ENCODE measurements around the gene PKP3.
"Not testable (repeated sequence)": the region's sequence is repeated elsewhere in the genome, so short reads cannot be mapped to it uniquely, and the experiment has no call there.

The PKP3 gene

GRCh38 chr11:363443-363805 lies 30.6 kb upstream of the PKP3 start:
- not testable (repeated sequence) for DNase-seq

- peak; percentile 70 to 73 for DNase-seq
Measured at GRCh38 chr11:363948-364761, 29.9 kb upstream of the PKP3 start.

- DNase-seq, result no peak
Measured at GRCh38 chr11:364991-365725, 28.9 kb upstream of the PKP3 start.

GRCh38 chr11:365831-366230 lies 28.2 kb upstream of the PKP3 start:
- no peak for DNase-seq

- no peak for DNase-seq
Measured at GRCh38 chr11:367956-368413, 26.0 kb upstream of the PKP3 start.

DNA sequence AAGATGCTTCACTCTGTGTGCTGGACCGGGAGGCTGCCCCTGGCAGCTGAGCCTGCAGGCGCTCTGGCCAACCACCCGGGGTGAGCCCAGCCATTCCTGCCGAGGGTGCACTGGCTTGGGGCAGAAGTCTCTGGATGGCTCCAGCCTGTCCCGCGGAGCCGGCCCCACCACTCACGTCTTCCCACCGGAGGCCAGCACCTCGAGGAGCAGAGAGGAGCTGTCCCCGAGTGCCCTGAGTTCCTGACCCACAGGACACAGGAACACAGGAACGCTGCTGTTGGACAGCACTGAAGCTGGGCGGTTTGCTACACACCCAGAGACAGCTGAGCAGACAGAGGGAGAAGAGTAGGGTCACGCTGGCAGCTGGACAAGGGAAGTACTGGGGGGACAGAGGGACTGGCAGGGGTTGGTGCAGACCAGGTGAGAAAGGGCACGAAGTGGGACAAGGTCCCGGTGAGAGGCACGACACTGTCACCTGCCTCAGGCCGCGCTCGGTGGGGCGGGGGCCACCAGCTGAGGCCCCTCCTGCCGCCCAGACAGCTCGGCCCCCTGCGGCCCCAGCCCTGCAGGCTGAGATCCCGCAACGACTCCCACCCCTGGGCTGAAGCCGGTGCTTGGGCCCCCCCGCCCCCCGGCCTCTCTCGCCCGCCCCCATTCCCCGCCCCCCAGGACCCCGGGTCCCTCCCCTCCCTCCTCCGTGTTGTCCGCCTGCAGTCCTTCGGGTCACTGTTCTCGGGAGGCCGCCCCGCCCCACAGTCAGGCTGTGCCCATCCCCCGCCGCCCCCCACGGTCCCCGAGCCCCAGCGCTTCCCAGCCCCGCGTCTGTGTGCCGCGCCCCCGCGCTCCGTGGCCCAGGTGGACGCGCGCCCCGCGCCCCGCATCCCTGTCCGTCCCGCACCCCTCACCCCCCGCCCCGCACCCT lies 25.3 kb upstream of the PKP3 start:
- DNase-seq, result no peak

GRCh38 chr11:369336-370018 lies 24.5 kb upstream of the PKP3 start, which contains the start of gene B4GALNT4:
Gene B4GALNT4 (plus strand): TSS chr11:369499. CDS start chr11:369804, 305 bp downstream.
- DNase-seq, result no peak

GRCh38 chr11:370070-370941 lies 23.7 kb upstream of the PKP3 start:
- no peak for DNase-seq

DNA sequence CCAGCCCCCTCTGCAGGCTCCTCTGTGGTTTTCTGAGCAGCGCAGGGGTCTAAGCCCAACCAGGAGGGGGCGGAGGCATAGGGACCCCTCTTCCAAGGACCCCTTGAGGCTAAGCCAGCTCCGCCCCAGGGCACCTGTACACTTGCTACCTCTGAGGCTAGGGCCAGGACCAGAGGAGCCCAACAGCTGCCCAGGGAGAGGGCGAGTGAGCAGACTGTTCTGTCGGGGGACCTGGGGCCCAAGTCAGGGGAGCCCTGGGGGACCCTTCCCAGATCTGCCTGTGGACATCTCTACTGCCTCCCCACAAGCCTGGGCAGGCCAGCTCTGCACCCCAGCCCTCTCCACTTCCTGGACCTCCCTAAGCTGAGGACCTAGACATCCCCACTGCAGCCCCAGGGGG lies 23.0 kb upstream of the PKP3 start:
- DNase-seq, result no peak

DNA sequence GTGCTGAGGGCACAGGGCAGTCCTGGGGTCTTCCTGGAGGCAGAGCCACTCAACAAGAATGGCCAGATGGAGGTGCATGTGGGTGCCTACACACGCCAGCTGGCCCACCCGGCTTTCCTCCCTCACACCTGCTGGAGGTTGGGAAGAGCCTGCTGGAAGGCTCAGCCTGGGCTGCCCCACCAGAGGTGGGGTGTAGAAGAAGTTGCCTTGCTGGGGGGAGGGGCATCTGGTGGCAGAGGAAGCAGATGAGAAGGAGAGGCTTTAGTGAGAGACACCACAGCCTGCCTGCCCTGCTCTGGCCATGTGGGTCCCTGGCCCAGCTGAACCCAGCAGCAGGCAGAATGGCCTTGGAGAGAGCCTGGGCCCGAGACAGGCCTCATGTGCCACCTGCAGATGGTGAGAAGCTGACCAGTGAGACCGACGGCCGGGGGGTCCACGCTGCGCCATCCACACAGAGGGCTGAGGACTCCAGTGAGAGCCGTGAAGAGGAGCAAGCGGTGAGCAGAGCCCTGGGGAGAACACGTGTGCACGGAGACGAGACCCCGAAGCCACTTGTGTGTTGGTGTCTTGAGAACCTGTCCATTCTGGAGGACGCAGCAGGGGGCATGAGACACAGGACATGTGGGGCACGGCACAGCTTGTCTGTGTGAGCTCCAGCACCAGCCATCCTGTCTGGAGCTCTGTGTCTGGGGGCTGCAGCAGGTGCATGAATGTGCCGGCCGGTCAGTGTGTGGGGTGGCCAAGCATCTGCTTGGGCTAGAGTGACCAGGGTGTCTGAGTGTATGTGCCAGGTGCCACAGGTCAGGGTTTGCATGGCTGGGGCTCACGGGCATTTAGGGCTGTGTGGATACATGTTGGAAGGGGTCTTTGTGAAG lies 22.1 kb upstream of the PKP3 start:
- no peak for DNase-seq

GRCh38 chr11:372809-373715 lies 20.9 kb upstream of the PKP3 start:
- no peak for DNase-seq

- DNase-seq, result no peak
Measured at GRCh38 chr11:373716-374551, 20.1 kb upstream of the PKP3 start.

DNA sequence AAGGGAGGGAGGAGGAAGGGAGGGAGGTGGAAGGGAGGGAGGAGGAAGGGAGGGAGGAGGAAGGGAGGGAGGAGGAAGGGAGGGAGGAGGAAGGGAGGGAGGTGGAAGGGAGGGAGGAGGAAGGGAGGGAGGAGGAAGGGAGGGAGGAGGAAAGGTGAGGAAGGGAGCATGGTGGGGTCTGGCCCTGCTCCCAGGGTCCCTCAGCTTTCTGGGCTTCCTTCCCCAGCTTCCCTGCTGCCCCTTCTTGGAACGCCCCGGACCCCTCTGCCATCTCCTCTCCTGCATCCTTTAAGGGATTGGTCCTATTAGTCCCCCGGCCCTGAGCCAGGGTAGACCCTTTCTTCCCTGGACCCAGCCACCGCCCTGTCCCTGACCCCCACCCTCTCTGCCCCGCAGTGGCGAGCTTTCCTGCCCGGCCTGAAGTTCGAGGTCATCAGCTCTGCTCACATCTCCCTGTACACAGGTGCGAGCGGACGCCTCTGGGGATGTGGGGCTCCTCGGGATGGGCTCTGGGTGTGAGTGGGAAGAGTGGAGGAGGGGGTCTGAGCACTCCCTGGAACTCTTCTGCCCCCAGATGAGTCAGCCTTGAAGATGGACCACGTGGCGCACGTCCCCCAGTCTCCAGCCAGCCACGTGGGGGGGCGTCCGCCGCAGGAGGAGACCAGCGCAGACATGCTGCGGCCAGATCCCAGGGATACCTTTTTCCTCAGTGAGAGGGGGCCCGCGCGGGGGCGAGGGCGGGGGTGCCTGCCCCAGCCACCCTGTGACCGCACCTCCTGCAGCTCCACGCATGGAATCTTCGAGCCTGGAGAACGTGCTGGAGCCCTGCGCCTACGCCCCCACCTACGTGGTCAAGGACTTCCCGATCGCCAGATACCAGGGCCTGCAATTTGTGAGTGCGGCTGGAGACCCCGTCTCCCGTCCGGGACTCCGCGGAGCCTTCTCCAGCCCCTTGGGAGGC lies 18.7 kb upstream of the PKP3 start:
- DNase-seq, result no peak

DNA sequence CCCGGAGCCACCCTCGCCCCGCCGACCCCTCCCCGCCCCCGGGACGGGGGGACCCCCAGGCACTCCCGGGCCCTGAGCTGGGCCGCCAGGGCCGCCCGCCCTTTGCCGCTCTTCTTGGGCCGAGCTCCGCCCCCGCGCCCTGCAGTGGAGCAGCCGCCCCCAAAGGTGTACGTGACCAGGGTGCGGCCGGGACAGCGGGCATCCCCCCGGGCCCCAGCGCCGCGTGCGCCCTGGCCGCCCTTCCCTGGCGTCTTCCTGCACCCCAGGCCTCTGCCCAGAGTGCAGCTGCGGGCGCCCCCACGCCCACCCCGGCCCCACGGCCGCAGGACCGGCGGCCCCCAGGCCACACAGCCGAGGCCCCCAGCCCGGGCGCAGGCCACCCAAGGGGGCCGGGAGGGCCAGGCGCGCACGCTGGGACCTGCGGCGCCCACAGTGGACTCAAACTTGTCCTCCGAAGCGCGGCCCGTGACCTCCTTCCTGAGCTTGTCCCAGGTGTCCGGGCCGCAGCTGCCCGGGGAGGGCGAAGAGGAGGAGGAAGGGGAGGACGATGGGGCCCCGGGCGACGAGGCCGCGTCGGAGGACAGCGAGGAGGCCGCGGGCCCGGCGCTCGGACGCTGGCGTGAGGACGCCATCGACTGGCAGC lies 17.4 kb upstream of the PKP3 start:
- no peak for DNase-seq

- DNase-seq, result no peak
Measured at GRCh38 chr11:377174-377865, 16.7 kb upstream of the PKP3 start.

Measured in activated T-cell treated with anti-CD3 and anti-CD28 coated beads, Interleukin-2, amount 50 U/mL, for 48 hours (primary cell).